Measurements from ENCODE around the gene BSND. TPM values are rescaled to one million over a fixed set of nuclear protein-coding genes. Genes with fewer than 3 reads are reported as not detected.

The BSND gene
- total RNA-seq, 2 donors from 2014 or later, result not detected

DNA sequence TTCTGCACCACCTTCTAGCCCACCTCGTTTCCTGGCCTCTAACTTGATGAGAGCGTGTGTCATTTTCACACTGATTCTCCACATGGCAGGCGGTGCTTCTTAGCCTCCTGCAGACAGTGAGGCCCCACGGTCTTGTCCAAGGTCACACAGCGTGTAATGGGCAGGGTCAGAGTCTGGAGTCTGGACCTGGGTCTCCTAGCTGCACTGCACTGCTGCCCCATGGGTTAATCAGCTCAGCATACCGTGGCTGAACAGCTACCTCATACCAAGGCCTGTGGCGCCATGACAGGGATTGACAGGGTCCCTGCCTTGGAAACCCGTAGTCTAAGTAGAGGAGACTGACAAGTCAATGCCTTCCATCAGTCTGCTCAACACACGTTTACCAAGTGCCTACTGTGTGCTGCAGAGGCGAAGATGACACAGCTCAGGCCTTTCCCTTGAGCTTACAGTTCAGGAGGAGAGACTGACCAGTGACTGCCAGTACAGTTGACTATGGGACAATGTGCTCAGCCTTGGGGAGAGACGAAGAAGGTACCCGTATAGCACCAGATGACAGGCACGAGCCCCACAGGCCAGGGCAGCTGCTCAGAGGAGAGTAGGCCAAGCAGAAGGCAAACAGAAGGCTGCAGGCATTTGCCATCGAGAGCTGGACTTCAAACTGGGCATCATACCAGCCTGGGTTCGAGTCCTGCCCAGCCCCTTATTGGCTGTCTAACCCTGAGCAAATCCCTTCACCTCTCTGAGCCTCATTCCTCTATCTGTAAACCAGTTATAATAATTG is 46.1 kb downstream of the BSND start:
- Mint-ChIP-seq H3K4me3 (no peak overlapping the region), H3K36me3 (no peaks in the 10 kb centered on the region), H3K9me3 (no peaks in the 10 kb centered on the region), H3K27me3 (peaks cover 9 to 24% of the 10 kb centered on the region in 2 donors), H3K4me1 (ENCODE audit: low read depth in 2 of 2) (no peaks in the 10 kb centered on the region), H3K27ac (no peak overlapping the region)
- ATAC-seq (peak in 1 of 2 donors; percentile 18), DNase-seq (ENCODE audit: low spot score) (no peak)

DNA sequence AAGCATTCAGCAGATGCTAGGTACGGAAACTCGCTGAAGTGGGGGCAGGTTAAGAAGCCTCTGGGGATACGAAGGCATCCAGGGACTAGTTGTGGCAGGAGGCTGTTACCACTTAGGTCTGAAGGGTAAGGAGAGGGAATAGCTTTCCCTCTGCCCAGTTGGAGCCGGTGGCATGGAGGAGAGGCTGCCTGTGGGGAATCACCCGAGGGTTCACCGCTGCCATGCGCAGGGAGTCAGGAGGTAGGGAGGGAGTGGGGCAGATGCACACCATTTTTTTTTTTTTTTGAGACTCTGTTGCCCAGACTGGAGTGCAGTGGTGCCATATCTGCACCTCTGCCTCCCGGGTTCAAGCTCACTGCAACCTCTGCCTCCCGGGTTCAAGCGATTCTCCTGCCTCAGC is 46.7 kb downstream of the BSND start:
- H3K27me3 Mint-ChIP-seq, result peaks cover 9 to 18% of the 10 kb centered on the region in 2 donors
- ATAC-seq (no peak), DNase-seq (ENCODE audit: low spot score) (no peak)

DNA sequence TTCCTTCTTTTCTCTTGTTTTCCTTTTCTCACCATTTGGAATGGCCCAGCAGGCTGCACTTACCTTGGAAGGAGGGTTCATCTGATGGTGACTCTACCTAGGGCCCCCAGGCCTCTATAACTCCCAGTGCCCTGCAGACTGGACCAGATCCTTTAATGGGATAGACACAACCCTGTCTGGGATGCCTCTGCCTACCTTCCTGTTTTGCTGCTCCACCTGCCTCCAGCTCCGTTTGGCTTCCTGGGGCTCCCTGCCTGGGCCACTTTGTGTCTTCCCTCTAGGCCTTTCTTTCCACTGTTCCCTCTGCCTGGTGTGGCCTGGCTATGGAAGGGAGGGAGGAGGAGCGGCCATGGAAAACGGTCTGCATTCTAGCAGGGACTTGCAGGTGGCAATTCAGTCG is 48.1 kb downstream of the BSND start:
- Mint-ChIP-seq H3K36me3 (no peaks in the 10 kb centered on the region), H3K9me3 (no peaks in the 10 kb centered on the region), H3K27me3 (peaks cover 0 to 9% of the 10 kb centered on the region in 2 donors), H3K4me1 (ENCODE audit: low read depth in 2 of 2) (no peaks in the 10 kb centered on the region), H3K27ac (no peak overlapping the region), H3K4me3 (no peak overlapping the region)
- no peak for DNase-seq (ENCODE audit: low spot score)
- no peak for ATAC-seq

More for the DNA sequence above, 46.7 kb downstream of the BSND start:
- no peaks in the 10 kb centered on the region for H3K9me3 Mint-ChIP-seq
- H3K4me1 Mint-ChIP-seq (ENCODE audit: low read depth in 2 of 2), result no peaks in the 10 kb centered on the region
- no peak overlapping the region for H3K4me3 Mint-ChIP-seq
- no peaks in the 10 kb centered on the region for H3K36me3 Mint-ChIP-seq
- no peak overlapping the region for H3K27ac Mint-ChIP-seq

DNA sequence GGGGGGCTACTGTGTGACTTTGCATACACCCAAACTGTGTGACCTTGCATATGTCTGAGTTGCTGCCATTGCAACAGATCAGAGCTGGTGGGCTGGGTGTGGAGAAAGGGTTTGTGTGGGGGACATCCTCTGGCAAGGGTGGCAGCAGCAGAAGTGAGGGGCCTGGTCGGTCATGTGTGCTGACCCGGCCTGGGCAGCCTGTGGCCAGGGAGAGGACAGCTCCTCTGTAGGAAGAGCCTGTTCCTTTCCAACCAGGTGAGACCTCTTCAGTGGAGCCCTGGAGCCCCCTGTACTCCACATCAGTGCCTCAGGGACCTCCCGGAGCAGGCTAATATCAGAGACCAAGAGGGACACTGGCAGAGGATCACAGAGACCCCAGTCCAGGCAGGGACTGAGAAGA is 48.9 kb downstream of the BSND start:
- DNase-seq (ENCODE audit: low spot score) (no peak), ATAC-seq (no peak)
- no peak overlapping the region for H3K4me3 Mint-ChIP-seq
- no peaks in the 10 kb centered on the region for H3K4me1 Mint-ChIP-seq (ENCODE audit: low read depth in 2 of 2)
- no peak overlapping the region for H3K27ac Mint-ChIP-seq
- no peaks in the 10 kb centered on the region for H3K36me3 Mint-ChIP-seq
- no peaks in the 10 kb centered on the region for H3K9me3 Mint-ChIP-seq
- H3K27me3 Mint-ChIP-seq, result peaks cover 0 to 4% of the 10 kb centered on the region in 2 donors

DNA sequence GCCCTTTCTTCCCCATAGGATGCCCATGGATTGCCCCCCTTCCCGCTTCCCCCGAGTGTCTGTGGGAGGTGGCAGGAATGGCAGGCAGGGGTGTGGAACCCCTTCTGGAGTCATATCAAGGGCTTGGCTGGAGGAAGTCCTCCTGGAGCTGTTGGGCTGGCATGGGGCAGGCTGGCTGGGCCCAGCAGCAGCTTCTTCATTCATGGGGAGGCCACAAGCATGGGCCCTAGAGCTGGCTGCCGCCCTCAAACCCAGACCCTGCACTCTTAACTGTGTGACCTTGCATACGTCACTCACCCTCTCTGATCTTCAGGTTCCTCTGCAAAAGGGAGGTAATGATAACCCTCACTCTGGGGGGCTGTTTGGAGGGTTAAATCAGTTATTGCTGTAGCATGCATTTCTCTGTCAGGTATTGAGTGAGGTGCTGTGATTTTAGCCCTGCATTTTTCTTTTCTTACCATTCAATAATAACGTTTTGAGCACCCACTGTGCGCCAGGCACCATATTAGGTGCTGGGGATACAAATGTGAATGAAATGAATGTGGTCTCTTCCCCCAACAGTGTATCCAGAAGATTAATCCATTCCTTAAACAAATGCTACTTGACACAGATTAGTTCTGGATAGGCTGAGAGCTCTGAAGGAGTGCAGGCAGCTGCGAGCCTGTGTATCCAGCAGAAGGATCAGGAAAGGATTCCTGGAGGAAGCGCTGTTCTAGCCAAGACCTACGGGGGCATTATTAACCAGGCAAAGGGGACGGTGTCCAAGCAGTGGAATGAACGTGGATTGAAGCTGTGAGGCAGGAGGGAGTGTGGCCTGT is 49.9 kb downstream of the BSND start:
- Mint-ChIP-seq H3K4me3 (no peak overlapping the region), H3K27ac (no peak overlapping the region), H3K27me3 (peaks cover 0 to 2% of the 10 kb centered on the region in 2 donors), H3K9me3 (no peaks in the 10 kb centered on the region), H3K4me1 (ENCODE audit: low read depth in 2 of 2) (no peaks in the 10 kb centered on the region), H3K36me3 (no peaks in the 10 kb centered on the region)
- ATAC-seq (no peak), DNase-seq (ENCODE audit: low spot score) (no peak)

DNA sequence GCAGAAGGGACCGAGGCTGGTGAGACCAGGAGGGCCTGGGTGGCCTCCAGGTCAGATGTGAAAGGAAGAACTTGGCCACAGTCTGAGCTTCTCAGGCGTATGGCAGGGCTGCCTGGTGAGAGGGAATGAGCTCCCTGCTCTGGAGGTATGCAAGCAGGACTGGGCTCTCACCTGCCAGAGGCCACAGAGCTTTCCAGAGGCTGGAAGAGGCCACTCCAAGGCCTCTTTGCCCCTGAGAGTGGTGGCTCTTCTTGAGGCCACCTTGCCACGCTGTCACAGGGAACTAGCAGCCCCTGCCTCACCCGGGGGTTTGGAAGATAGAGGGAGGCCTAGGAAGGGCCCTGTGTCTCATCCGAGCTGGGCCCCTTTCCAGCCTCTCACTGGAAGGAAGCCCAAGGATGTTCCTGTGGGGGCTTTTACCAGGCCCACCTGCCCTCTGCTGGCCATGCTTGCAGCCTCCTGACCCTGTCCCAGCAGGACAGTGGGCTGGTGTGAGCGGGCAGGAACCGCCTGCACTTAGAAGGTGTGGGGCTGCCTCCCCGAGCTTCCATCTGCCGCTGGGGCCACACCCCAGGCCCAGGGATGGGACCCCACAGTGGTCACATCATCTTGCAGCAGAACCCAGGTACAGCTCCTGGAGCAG is 50.7 kb downstream of the BSND start:
- H3K27ac Mint-ChIP-seq, result no peak overlapping the region
- no peak for DNase-seq (ENCODE audit: low spot score)
- no peak for ATAC-seq
- no peaks in the 10 kb centered on the region for H3K36me3 Mint-ChIP-seq
- no peak overlapping the region for H3K4me3 Mint-ChIP-seq
- no peaks in the 10 kb centered on the region for H3K4me1 Mint-ChIP-seq (ENCODE audit: low read depth in 2 of 2)
- H3K27me3 Mint-ChIP-seq, result no peaks in the 10 kb centered on the region
- no peaks in the 10 kb centered on the region for H3K9me3 Mint-ChIP-seq

DNA sequence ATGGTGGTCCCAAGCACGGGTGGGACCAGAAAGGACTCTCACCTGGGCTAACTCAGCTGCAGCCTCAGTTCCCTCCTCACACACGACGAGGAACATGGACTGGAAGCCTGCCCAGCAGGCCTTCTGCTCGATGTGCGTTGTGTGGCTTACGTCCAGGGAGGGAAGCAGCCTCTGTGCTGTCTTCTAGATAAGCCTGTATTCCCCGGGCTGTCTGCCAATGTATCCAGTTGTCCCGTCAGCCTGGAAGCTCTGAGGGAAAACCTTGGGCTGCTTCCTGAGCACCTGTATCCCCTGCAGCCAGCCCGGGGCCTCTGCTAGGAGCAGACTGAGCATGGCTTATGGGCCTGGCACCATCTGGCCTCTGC is 51.2 kb downstream of the BSND start:
- H3K27me3 Mint-ChIP-seq, result no peaks in the 10 kb centered on the region
- no peak overlapping the region for H3K27ac Mint-ChIP-seq
- no peak overlapping the region for H3K4me3 Mint-ChIP-seq
- no peaks in the 10 kb centered on the region for H3K36me3 Mint-ChIP-seq
- ATAC-seq (no peak), DNase-seq (ENCODE audit: low spot score) (no peak)
- no peaks in the 10 kb centered on the region for H3K9me3 Mint-ChIP-seq
- no peaks in the 10 kb centered on the region for H3K4me1 Mint-ChIP-seq (ENCODE audit: low read depth in 2 of 2)

DNA sequence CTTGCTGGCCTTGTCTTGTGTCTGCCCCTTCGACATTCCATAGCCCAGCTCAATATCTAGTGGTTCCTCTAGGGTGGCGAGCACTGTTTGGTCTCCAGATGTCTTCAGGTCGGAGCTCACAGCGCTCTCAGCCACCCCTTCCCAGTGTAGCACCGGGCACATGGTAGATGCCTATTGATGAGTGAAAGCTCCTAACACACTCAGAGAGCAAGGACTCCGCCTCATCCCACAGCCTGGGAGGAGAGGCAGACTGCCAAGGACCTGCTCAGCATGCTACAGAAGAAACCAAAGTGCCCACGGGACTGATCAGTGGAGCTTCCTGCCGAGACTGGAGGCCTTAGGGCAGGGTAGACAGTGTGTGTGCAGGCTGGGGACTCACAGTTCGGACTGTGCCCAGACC is 51.5 kb downstream of the BSND start:
- H3K27ac Mint-ChIP-seq, result no peak overlapping the region
- H3K9me3 Mint-ChIP-seq, result no peaks in the 10 kb centered on the region
- ATAC-seq (no peak), DNase-seq (ENCODE audit: low spot score) (no peak)
- no peak overlapping the region for H3K4me3 Mint-ChIP-seq
- H3K27me3 Mint-ChIP-seq, result no peaks in the 10 kb centered on the region
- no peaks in the 10 kb centered on the region for H3K36me3 Mint-ChIP-seq
- H3K4me1 Mint-ChIP-seq (ENCODE audit: low read depth in 2 of 2), result no peaks in the 10 kb centered on the region

DNA sequence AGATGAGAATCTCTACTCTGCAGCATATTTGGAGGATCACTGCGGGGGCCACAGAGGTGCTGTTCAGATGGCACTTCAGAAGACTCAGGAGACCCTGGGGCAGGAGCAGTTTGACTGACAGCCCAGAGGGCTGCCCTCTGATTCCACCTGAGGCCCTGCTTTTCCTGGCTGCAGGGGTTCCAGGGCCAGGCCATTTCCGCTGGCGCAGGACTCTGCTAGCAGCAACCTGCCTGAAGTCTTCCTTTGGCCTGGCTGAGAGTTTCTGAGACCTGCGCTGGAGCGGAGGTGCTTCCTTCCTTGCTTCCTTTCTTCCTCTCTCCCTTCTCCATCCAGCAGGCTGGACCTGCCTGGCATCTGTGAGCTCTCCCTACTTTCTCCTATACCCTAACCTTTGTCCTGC is 52.4 kb downstream of the BSND start:
- DNase-seq (ENCODE audit: low spot score) (no peak), ATAC-seq (no peak)
- Mint-ChIP-seq H3K27ac (no peak overlapping the region), H3K27me3 (no peaks in the 10 kb centered on the region), H3K4me3 (no peak overlapping the region), H3K4me1 (ENCODE audit: low read depth in 2 of 2) (no peaks in the 10 kb centered on the region), H3K36me3 (no peaks in the 10 kb centered on the region), H3K9me3 (no peaks in the 10 kb centered on the region)

DNA sequence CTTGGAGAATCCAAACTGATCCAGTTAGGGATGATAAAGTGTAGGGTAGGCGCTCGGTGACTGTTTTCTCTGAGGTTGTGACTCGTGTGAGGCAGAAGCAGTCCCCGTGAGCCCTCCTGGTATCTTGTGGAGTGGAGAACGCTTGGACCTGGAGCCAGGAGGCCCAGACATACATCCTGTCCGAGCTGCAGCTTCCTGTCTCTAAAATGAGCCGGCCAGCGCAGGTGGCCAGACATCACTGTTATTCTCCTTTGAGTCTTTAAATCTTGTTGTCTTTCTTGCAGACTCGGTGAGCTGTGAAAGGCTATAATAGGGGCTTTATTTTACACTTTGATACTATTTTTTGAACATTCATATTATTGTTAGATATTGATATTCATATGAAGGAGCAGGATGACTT is 52.9 kb downstream of the BSND start:
- DNase-seq (ENCODE audit: low spot score), result no peak
- Mint-ChIP-seq H3K4me1 (ENCODE audit: low read depth in 2 of 2) (no peaks in the 10 kb centered on the region), H3K27ac (no peak overlapping the region), H3K4me3 (no peak overlapping the region), H3K27me3 (no peaks in the 10 kb centered on the region), H3K36me3 (no peaks in the 10 kb centered on the region), H3K9me3 (no peaks in the 10 kb centered on the region)
- no peak for ATAC-seq

DNA sequence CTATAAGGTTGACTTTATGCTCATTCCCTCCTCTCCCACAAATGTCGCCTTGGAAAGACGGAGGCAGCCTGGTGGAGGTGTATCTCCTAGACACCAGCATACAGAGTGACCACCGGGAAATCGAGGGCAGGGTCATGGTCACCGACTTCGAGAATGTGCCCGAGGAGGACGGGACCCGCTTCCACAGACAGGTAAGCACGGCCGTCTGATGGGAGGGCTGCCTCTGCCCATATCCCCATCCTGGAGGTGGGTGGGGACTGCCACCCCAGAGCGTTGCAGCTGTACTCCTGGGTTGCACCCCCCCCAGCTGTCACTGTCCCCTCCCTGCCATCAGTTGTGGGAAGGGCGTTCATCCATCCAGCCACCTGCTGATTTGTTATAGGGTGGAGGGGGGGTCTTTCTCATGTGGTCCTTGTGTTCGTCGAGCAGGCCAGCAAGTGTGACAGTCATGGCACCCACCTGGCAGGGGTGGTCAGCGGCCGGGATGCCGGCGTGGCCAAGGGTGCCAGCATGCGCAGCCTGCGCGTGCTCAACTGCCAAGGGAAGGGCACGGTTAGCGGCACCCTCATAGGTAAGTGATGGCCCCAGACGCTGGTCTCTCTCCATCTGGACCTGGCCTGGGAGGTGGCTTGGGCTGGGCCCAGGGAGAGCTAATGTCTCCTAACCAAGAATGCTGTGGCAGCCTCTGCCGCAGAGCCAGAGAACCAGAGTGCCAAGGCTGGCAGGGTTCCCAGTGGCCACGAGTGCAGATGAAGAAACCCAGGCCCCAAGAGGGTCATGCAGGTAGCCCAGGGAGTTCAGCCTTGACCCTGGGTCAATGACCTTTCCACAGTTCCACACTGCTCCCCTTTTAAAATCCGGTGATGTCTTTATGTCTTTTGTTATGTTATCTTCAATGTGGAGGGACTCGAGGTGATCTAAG is 53.7 kb downstream of the BSND start:
- Mint-ChIP-seq H3K27me3 (no peaks in the 10 kb centered on the region), H3K4me1 (ENCODE audit: low read depth in 2 of 2) (no peaks in the 10 kb centered on the region)
- DNase-seq (ENCODE audit: low spot score), result no peak

DNA sequence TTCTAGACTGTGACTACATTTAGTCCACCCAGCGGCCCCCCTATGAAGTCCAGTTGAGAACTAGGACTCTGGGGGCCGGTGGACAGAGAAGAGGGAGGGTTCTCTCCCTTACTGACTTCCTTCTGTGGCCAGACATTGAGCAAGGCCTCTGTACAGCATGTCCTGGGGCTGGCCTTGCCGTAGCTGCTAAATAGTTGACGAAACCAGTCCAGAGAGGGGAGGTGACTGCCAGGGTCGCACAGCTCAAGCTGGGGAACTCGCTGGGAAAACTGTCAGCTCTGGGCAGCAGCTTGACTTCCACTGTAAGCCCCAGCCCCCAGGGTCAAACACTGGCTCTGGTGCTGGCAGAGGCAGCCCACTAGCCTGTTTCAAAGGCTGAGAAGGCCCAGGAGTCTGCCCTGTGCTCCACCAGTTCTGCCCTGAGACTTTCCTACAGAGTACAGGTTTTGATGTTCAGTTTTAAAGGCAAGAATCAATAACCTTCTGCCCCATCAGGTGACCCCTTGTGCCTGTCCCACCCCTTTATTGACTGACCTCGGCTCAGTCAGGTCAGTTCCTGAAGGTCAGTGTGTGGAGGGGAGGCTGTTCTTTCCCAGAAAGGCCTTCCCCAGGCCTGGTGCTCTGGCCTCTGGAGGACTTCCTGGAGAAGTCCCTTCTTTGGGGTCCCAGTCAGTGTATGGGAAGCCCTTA is 54.7 kb downstream of the BSND start:
- H3K9me3 Mint-ChIP-seq, result no peaks in the 10 kb centered on the region
- no peaks in the 10 kb centered on the region for H3K36me3 Mint-ChIP-seq
- H3K27ac Mint-ChIP-seq, result no peak overlapping the region
- no peaks in the 10 kb centered on the region for H3K27me3 Mint-ChIP-seq
- ATAC-seq (no peak), DNase-seq (ENCODE audit: low spot score) (no peak)
- no peaks in the 10 kb centered on the region for H3K4me1 Mint-ChIP-seq (ENCODE audit: low read depth in 2 of 2)
- no peak overlapping the region for H3K4me3 Mint-ChIP-seq

More for the DNA sequence above, 53.7 kb downstream of the BSND start:
- Mint-ChIP-seq H3K4me3 (no peak overlapping the region), H3K27ac (no peak overlapping the region), H3K36me3 (no peaks in the 10 kb centered on the region), H3K9me3 (no peaks in the 10 kb centered on the region)
- no peak for ATAC-seq

DNA sequence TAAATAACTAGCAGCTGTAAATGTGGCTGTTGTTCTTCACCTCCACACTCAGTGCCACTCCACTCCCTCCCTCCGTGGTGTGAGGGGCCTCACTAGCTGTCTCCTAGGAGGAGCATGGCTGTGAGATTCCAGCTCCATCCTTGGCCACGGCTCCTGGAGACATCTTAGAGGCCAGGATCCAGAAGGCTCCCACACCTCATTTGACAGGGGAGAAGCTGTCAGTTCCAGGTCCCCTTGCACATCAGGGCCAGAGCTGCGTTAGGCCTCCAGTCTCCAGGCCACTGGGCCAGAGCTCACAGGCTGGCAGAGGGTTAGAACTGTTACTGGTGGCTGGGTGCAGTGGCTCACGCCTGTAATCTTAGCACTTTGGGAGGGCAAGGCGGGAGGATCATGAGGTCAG is 55.7 kb downstream of the BSND start:
- H3K9me3 Mint-ChIP-seq, result no peaks in the 10 kb centered on the region
- H3K27me3 Mint-ChIP-seq, result no peaks in the 10 kb centered on the region
- no peak overlapping the region for H3K27ac Mint-ChIP-seq
- H3K36me3 Mint-ChIP-seq, result no peaks in the 10 kb centered on the region
- no peaks in the 10 kb centered on the region for H3K4me1 Mint-ChIP-seq (ENCODE audit: low read depth in 2 of 2)
- no peak overlapping the region for H3K4me3 Mint-ChIP-seq
- no peak for DNase-seq (ENCODE audit: low spot score)
- no peak for ATAC-seq
